Hepatocyte (in vitro differentiated cells): ENCODE measurements around the gene GORAB. TPM values are rescaled to one million over a fixed set of nuclear protein-coding genes. Genes with fewer than 3 reads are reported as not detected.

ENCODE experiments used
- DNase-seq: peaks from one replicate; pipeline ENCODE4 v3.0.0-alpha.2; 2016; ENCODE audit warnings: low spot score
- H2AFZ ChIP-seq: fragments of 200-600 bp; sonication (generic); 2 replicates; pipeline ENCODE4 v1.6.0; 2016; ENCODE audit warnings: antibody characterized with exemption, mild to moderate bottlenecking
- H3K27ac ChIP-seq: fragments of 200-600 bp; sonication (generic); 2 replicates; pipeline ENCODE4 v1.5.1; 2016; ENCODE audit warnings: mild to moderate bottlenecking
- H3K27me3 ChIP-seq: fragments of 200-600 bp; sonication (generic); 2 replicates; pipeline ENCODE4 v1.6.1; 2016
- H3K36me3 ChIP-seq: fragments of 200-600 bp; sonication (generic); replicated peaks from 2 replicates; pipeline ENCODE4 v1.5.1; 2016; ENCODE audit warnings: low read depth; ENCODE audit not compliant: insufficient read depth
- H3K4me1 ChIP-seq: fragments of 200-600 bp; sonication (generic); 2 replicates; pipeline ENCODE4 v1.5.1; 2016; ENCODE audit warnings: mild to moderate bottlenecking, moderate library complexity; ENCODE audit not compliant: insufficient read depth
- H3K4me2 ChIP-seq: fragments of 200-600 bp; sonication (generic); 2 replicates; pipeline ENCODE4 v1.6.0; 2016
- H3K4me3 ChIP-seq: fragments of 200-600 bp; sonication (generic); 2 replicates; pipeline ENCODE4 v1.5.1; 2016; ENCODE audit warnings: mild to moderate bottlenecking
- H3K79me2 ChIP-seq: fragments of 200-600 bp; sonication (generic); 2 replicates; pipeline ENCODE4 v1.6.0; 2017; ENCODE audit warnings: mild to moderate bottlenecking
- H3K9me2 ChIP-seq: fragments of 200-600 bp; sonication (generic); replicated peaks from 2 replicates; pipeline ENCODE4 v1.6.0; 2017; ENCODE audit warnings: mild to moderate bottlenecking; ENCODE audit not compliant: insufficient read depth
- H3K9me3 ChIP-seq: fragments of 200-600 bp; sonication (generic); 2 replicates; pipeline ENCODE4 v1.5.1; 2016; ENCODE audit warnings: low read depth, mild to moderate bottlenecking
- H4K20me1 ChIP-seq: fragments of 200-600 bp; sonication (generic); 2 replicates; pipeline ENCODE4 v1.6.0; 2016; ENCODE audit warnings: mild to moderate bottlenecking; ENCODE audit not compliant: insufficient read depth, poor library complexity, severe bottlenecking
- EZH2 ChIP-seq: fragments of 200-600 bp; sonication (generic); IDR thresholded peaks from 2 replicates; pipeline ENCODE4 v1.6.1; 2016; ENCODE audit warnings: antibody characterized with exemption, mild to moderate bottlenecking, borderline replicate concordance
- EZH2phosphoT487 ChIP-seq: fragments of 200-600 bp; sonication (generic); IDR thresholded peaks from one replicate; pipeline ENCODE4 v1.6.1; 2018; ENCODE audit warnings: antibody characterized with exemption, mild to moderate bottlenecking, low read depth, moderate library complexity; ENCODE audit not compliant: unreplicated experiment, severe bottlenecking
- WGBS: methylation state at CpG from one replicate; pipeline ENCODE4 v1.1.6; 2016; ENCODE audit warnings: low lambda C conversion rate; ENCODE audit errors: missing lambda C conversion rate; 5-methylcytosine and 5-hydroxymethylcytosine counted together
- polyA plus RNA-seq: library from polyadenylated mRNA; unstranded; fragments of >200 nt; fragmentation: Nextera tagmentation; extraction: Ambion mirVana; gene quantifications from 2 replicates; pipeline ENCODE4 v1.2.1, GENCODE V29; 2016
- total RNA-seq: library from RNA; depleted of rRNA; stranded (reverse); fragments of >200 nt; gene quantifications from 2 replicates; pipeline ENCODE4 v1.2.3, GENCODE V29; 2014
- TF ChIP-seq, protein P1 (sequence below): fragments of 200-600 bp; sonication (generic); IDR thresholded peaks from 2 replicates; pipeline ENCODE4 v1.5.1; 2016; ENCODE audit warnings: antibody characterized with exemption, mild to moderate bottlenecking; ENCODE audit not compliant: poor library complexity

Gene GORAB
- total and polyA plus RNA-seq, 2 experiments from 2014 or later, result 10.9 to 13.7 TPM

DNA sequence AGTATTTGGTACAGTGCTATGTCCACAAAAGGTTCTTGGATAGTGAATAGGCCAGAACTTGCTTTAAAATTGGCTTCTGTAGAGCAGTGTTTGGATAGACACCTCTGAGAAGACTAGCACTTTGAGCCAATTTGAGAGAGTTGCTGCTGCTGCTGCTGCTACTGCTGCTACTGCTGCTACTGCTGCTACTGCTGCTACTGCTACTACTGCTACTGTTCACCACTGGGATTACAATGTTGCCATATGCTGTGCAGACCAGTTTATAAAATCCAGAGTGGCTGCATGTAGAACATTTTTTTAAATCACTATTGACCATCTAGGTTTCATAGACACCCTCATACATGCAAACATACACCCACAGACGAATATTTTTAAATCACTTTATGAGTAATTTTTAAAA is 15.3 kb downstream of the GORAB start:
- H3K36me3 ChIP-seq, result no peaks in the 10 kb centered on the region
- 100% methylated on average over 1 of the region's 1 CpG for WGBS
- H3K4me1 ChIP-seq, result no peaks in the 10 kb centered on the region
- H3K9me2 ChIP-seq, result no peaks in the 10 kb centered on the region
- TF ChIP-seq, protein P1, sequence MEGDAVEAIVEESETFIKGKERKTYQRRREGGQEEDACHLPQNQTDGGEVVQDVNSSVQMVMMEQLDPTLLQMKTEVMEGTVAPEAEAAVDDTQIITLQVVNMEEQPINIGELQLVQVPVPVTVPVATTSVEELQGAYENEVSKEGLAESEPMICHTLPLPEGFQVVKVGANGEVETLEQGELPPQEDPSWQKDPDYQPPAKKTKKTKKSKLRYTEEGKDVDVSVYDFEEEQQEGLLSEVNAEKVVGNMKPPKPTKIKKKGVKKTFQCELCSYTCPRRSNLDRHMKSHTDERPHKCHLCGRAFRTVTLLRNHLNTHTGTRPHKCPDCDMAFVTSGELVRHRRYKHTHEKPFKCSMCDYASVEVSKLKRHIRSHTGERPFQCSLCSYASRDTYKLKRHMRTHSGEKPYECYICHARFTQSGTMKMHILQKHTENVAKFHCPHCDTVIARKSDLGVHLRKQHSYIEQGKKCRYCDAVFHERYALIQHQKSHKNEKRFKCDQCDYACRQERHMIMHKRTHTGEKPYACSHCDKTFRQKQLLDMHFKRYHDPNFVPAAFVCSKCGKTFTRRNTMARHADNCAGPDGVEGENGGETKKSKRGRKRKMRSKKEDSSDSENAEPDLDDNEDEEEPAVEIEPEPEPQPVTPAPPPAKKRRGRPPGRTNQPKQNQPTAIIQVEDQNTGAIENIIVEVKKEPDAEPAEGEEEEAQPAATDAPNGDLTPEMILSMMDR, result no peak
- TF ChIP-seq EZH2phosphoT487, result no peak
- no peak for TF ChIP-seq EZH2
- no peaks in the 10 kb centered on the region for H3K27me3 ChIP-seq
- no peak overlapping the region for H3K4me2 ChIP-seq
- H3K4me3 ChIP-seq, result no peak overlapping the region
- H3K79me2 ChIP-seq, result no peaks in the 10 kb centered on the region
- no peak for DNase-seq
- H2AFZ ChIP-seq, result no peak overlapping the region
- no peak overlapping the region for H3K27ac ChIP-seq
- H4K20me1 ChIP-seq, result no peaks in the 10 kb centered on the region
- H3K9me3 ChIP-seq, result no peaks in the 10 kb centered on the region

DNA sequence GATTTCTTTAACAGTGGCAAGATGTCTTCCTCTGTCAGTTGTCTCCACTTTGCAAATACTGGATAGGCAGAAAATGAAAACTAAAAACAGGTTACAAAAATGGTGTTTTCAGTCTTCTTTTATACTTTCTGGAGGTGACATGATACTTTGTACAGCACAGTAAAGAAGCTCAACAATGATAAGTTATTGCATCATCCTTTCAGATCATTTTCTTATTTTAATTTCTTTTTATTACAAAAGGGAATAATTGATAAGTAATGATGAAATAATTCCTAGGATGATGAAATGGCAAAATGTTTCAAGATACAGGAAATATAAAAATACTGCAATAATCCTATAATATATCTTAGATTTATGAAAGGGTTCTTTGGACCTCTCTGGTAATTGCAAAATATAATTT is 16.5 kb downstream of the GORAB start:
- TF ChIP-seq EZH2 (no peak), EZH2phosphoT487 (no peak)
- TF ChIP-seq, protein P1, result no peak
- H4K20me1 ChIP-seq, result no peaks in the 10 kb centered on the region
- H3K36me3 ChIP-seq, result no peaks in the 10 kb centered on the region
- H3K4me3 ChIP-seq, result no peak overlapping the region
- H3K27ac ChIP-seq, result no peak overlapping the region
- H3K4me1 ChIP-seq, result no peaks in the 10 kb centered on the region
- H3K9me3 ChIP-seq, result no peaks in the 10 kb centered on the region
- H3K27me3 ChIP-seq, result no peaks in the 10 kb centered on the region
- H3K79me2 ChIP-seq, result no peaks in the 10 kb centered on the region
- no peaks in the 10 kb centered on the region for H3K9me2 ChIP-seq
- no peak overlapping the region for H3K4me2 ChIP-seq
- H2AFZ ChIP-seq, result no peak overlapping the region
- no peak for DNase-seq

DNA sequence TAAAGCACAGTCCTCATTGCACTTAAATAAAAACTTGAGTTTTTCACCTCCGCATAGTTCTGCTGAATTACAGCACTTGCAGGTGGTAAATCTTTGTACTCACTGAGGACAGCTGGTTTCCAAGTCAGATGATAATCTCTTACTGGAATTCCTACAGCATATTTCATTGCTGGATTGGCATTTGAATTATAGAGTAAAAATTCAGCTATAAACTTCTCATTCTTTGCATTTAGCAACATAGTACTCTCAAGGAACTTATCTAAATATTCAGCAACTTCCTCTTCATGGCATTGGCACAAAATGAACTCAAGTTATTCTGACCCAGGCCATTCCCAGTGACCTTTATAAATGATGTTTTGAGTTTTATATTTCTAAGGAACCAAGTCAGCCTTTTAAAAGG is 23.4 kb downstream of the GORAB start:
- Histone ChIP-seq H3K4me1 (no peaks in the 10 kb centered on the region), H3K79me2 (no peaks in the 10 kb centered on the region), H2AFZ (no peak overlapping the region), H3K9me3 (no peaks in the 10 kb centered on the region), H3K27me3 (no peaks in the 10 kb centered on the region), H3K27ac (no peak overlapping the region), H3K9me2 (no peaks in the 10 kb centered on the region), H4K20me1 (no peaks in the 10 kb centered on the region), H3K36me3 (no peaks in the 10 kb centered on the region), H3K4me2 (no peak overlapping the region), H3K4me3 (no peak overlapping the region)
- 88% methylated on average over 1 of the region's 1 CpG for WGBS
- TF ChIP-seq EZH2, result no peak
- TF ChIP-seq, protein P1, result no peak
- no peak for DNase-seq

DNA sequence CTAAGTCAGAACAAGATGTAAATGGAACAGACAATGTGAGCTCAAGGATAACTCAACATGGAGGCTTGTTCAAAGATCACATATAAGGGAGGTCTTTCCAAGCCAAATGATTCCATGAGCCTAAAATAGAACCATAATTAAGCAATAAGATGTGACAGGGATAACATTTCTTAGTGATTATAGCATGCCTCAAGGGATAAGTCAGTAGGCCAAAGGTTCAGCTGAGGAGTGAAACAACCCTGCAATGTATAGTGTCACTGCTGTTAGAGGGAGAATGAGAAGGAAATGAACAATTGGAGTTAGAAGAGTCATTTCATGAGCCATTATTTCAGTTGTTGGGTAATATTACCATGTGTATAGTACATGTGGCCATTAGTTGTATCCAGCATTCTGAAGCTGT is 25.0 kb downstream of the GORAB start:
- TF ChIP-seq EZH2 (no peak), EZH2phosphoT487 (no peak)
- TF ChIP-seq, protein P1, result no peak
- no peaks in the 10 kb centered on the region for H3K27me3 ChIP-seq
- H3K4me3 ChIP-seq, result no peak overlapping the region
- H3K9me2 ChIP-seq, result no peaks in the 10 kb centered on the region
- no peaks in the 10 kb centered on the region for H3K79me2 ChIP-seq
- H2AFZ ChIP-seq, result no peak overlapping the region
- H3K4me1 ChIP-seq, result no peaks in the 10 kb centered on the region
- H3K4me2 ChIP-seq, result no peak overlapping the region
- H3K9me3 ChIP-seq, result no peaks in the 10 kb centered on the region
- no peaks in the 10 kb centered on the region for H3K36me3 ChIP-seq
- no peak for DNase-seq
- no peaks in the 10 kb centered on the region for H4K20me1 ChIP-seq
- peak overlapping the region; percentile 29 for H3K27ac ChIP-seq
